Activated CD4-positive, CD25-positive, alpha-beta regulatory T cell treated with anti-CD3 and anti-CD28 coated beads, Interleukin-2, amount 50 U/mL, for 16 hours (primary cell): ENCODE data around the gene CCDC146.
"Not testable (repeated sequence)": the region's sequence is repeated elsewhere in the genome, so short reads cannot be mapped to it uniquely, and the experiment has no call there.

ENCODE experiments used
- DNase-seq: peaks from one replicate; pipeline ENCODE4 v3.0.0-alpha.2; 2020; ENCODE audit warnings: low read depth, low spot score

Gene CCDC146

GRCh38 chr7:77140291-77140690 lies 17.9 kb downstream of the CCDC146 start:
- not testable (repeated sequence) for DNase-seq

- not testable (repeated sequence) for DNase-seq
Observed at GRCh38 chr7:77152232-77152631, 29.8 kb downstream of the CCDC146 start.

- DNase-seq: not testable (repeated sequence)
Observed at GRCh38 chr7:77154917-77155464, 32.6 kb downstream of the CCDC146 start.

GRCh38 chr7:77155601-77156377 lies 33.4 kb downstream of the CCDC146 start:
- not testable (repeated sequence) for DNase-seq

GRCh38 chr7:77157034-77157433 lies 34.6 kb downstream of the CCDC146 start:
- not testable (repeated sequence) for DNase-seq

GRCh38 chr7:77157446-77157845 lies 35.0 kb downstream of the CCDC146 start:
- no peak for DNase-seq

GRCh38 chr7:77171073-77171472 lies 48.7 kb downstream of the CCDC146 start:
- not testable (repeated sequence) for DNase-seq

- DNase-seq: not testable (repeated sequence)
Observed at GRCh38 chr7:77172437-77173172, 50.2 kb downstream of the CCDC146 start.

GRCh38 chr7:77174418-77174817 lies 52.0 kb downstream of the CCDC146 start:
- DNase-seq: not testable (repeated sequence)

- not testable (repeated sequence) for DNase-seq
Observed at GRCh38 chr7:77175274-77175800, 52.9 kb downstream of the CCDC146 start.

GRCh38 chr7:77177321-77177904 lies 55.0 kb downstream of the CCDC146 start:
- not testable (repeated sequence) for DNase-seq

GRCh38 chr7:77178024-77178423 lies 55.6 kb downstream of the CCDC146 start:
- DNase-seq: not testable (repeated sequence)

- no peak for DNase-seq
Observed at GRCh38 chr7:77181015-77181595, 58.7 kb downstream of the CCDC146 start.

GRCh38 chr7:77181734-77182133 lies 59.3 kb downstream of the CCDC146 start:
- no peak for DNase-seq

- no peak for DNase-seq
Observed at GRCh38 chr7:77182261-77182660, 59.8 kb downstream of the CCDC146 start.

GRCh38 chr7:77184463-77184862 lies 62.0 kb downstream of the CCDC146 start:
- no peak for DNase-seq

GRCh38 chr7:77184990-77185389 lies 62.6 kb downstream of the CCDC146 start:
- DNase-seq: no peak

GRCh38 chr7:77185866-77186265 lies 63.5 kb downstream of the CCDC146 start:
- no peak for DNase-seq

- DNase-seq: no peak
Observed at GRCh38 chr7:77188731-77189437, 66.5 kb downstream of the CCDC146 start.

GRCh38 chr7:77197141-77197540 lies 74.7 kb downstream of the CCDC146 start:
- no peak for DNase-seq
